ENCODE data around the gene PRRG1. TPM values are rescaled to one million over a fixed set of nuclear protein-coding genes. Genes with fewer than 3 reads are reported as not detected.

PRRG1 gene
- total RNA-seq, 1 experiment from 2014 or later = not detected

DNA sequence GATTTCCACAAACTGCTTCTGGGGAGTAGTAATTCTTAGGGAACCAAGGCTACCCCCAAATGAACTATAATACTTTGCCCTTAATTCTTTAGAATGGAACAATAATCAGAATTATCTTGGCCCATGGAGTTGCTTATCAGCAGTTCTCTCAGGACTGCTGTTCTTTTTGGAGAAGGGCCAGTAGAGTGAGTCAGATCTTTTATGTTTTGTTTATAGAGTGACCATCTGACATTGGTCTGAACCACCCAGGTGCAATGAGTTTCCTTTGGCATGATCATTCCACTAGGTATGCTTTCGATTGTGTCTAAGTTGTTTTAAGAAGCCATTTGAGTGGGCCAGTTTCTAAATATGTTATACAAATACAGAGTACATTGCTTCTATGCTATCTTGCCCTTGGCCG, 31.8 kb downstream of the PRRG1 start:
- H3K9me2 ChIP-seq (replicated peaks; ENCODE audit: insufficient read depth, low read length) = no peaks in the 10 kb centered on the region
- no peak overlapping the region for H3K4me2 ChIP-seq (ENCODE audit: low read depth, low read length, poor library complexity, severe bottlenecking)
- H3K4me3 ChIP-seq (ENCODE audit: low read length) = no peak overlapping the region
- H2AFZ ChIP-seq (ENCODE audit: low read length) = no peak overlapping the region
- no peak for DNase-seq
- H3K79me2 ChIP-seq (ENCODE audit: low read length) = no peaks in the 10 kb centered on the region
- no peak overlapping the region for H3K9ac ChIP-seq (ENCODE audit: low read length)
- H4K20me1 ChIP-seq (ENCODE audit: insufficient read depth, low read depth, low read length) = no peaks in the 10 kb centered on the region
- H3K27me3 ChIP-seq (ENCODE audit: low read length) = no peaks in the 10 kb centered on the region
- no peak overlapping the region for H3K27ac ChIP-seq (ENCODE audit: low read length)
- H3K9me3 ChIP-seq (ENCODE audit: low read length) = no peaks in the 10 kb centered on the region
- H3K36me3 ChIP-seq (ENCODE audit: insufficient read depth, low read length) = no peaks in the 10 kb centered on the region
- H3K4me1 ChIP-seq (ENCODE audit: low read length) = no peaks in the 10 kb centered on the region

DNA sequence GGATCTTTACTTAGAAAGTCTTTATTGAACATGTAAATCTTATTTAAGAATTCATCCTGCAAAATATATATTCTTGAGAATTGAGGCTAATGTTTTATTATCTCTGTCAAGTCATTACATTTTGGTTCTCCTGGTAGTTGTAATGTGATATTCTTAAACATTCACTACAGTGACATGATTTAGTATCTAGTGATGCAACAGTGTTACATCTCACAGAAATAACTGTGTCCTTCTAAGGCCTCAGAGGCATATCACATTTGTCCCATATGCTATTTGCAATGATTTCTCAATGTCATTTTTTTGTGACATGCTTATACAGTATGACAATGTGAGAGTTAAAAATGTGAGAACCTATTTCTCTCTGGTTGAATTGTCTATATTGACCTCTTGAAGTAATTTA, 34.1 kb downstream of the PRRG1 start:
- no peak overlapping the region for H2AFZ ChIP-seq (ENCODE audit: low read length)

GRCh38 chrX:37388413-37388812, 39.2 kb downstream of the PRRG1 start:
- no peaks in the 10 kb centered on the region for H3K27me3 ChIP-seq (ENCODE audit: low read length)
- no peak overlapping the region for H3K4me2 ChIP-seq (ENCODE audit: low read depth, low read length, poor library complexity, severe bottlenecking)
- no peaks in the 10 kb centered on the region for H4K20me1 ChIP-seq (ENCODE audit: insufficient read depth, low read depth, low read length)
- no peaks in the 10 kb centered on the region for H3K4me1 ChIP-seq (ENCODE audit: low read length)
- H3K27ac ChIP-seq (ENCODE audit: low read length) = no peak overlapping the region
- H3K79me2 ChIP-seq (ENCODE audit: low read length) = no peaks in the 10 kb centered on the region
- no peak overlapping the region for H3K9ac ChIP-seq (ENCODE audit: low read length)
- H2AFZ ChIP-seq (ENCODE audit: low read length) = no peak overlapping the region
- DNase-seq = no peak
- no peaks in the 10 kb centered on the region for H3K36me3 ChIP-seq (ENCODE audit: insufficient read depth, low read length)
- H3K4me3 ChIP-seq (ENCODE audit: low read length) = no peak overlapping the region
- H3K9me3 ChIP-seq (ENCODE audit: low read length) = no peaks in the 10 kb centered on the region
- H3K9me2 ChIP-seq (replicated peaks; ENCODE audit: insufficient read depth, low read length) = no peaks in the 10 kb centered on the region

More for the DNA sequence above, 34.1 kb downstream of the PRRG1 start:
- no peaks in the 10 kb centered on the region for H3K36me3 ChIP-seq (ENCODE audit: insufficient read depth, low read length)
- H3K9ac ChIP-seq (ENCODE audit: low read length) = no peak overlapping the region
- H3K27me3 ChIP-seq (ENCODE audit: low read length) = no peaks in the 10 kb centered on the region
- no peak overlapping the region for H3K27ac ChIP-seq (ENCODE audit: low read length)
- no peaks in the 10 kb centered on the region for H4K20me1 ChIP-seq (ENCODE audit: insufficient read depth, low read depth, low read length)
- H3K9me3 ChIP-seq (ENCODE audit: low read length) = no peaks in the 10 kb centered on the region
- no peak overlapping the region for H3K4me3 ChIP-seq (ENCODE audit: low read length)
- no peaks in the 10 kb centered on the region for H3K4me1 ChIP-seq (ENCODE audit: low read length)
- no peak overlapping the region for H3K4me2 ChIP-seq (ENCODE audit: low read depth, low read length, poor library complexity, severe bottlenecking)
- H3K79me2 ChIP-seq (ENCODE audit: low read length) = no peaks in the 10 kb centered on the region
- H3K9me2 ChIP-seq (replicated peaks; ENCODE audit: insufficient read depth, low read length) = no peaks in the 10 kb centered on the region
- no peak for DNase-seq

DNA sequence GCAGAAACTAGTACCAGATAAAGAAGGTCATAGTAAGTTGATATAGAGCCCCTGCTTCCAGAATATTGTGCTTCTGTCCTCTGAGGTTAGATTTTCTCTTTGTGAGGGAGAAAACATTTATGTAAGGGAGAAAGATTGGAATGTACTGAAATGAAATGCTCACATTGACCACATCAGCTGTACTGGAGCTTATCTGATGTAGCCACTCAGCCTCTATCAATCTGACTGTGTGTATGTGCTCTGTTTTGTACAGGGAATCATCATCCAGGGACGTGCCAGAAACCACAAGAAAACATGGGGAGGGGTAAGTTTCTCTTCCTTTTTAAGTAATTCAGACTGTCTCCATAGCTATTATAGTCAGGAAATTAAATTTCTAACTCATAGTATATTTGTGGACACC, 56.8 kb downstream of the PRRG1 start:
- DNase-seq = no peak
- H3K9me3 ChIP-seq (ENCODE audit: low read length) = no peaks in the 10 kb centered on the region
- H3K4me2 ChIP-seq (ENCODE audit: low read depth, low read length, poor library complexity, severe bottlenecking) = no peak overlapping the region
- no peaks in the 10 kb centered on the region for H3K4me1 ChIP-seq (ENCODE audit: low read length)
- H3K9ac ChIP-seq (ENCODE audit: low read length) = no peak overlapping the region
- H3K36me3 ChIP-seq (ENCODE audit: insufficient read depth, low read length) = no peaks in the 10 kb centered on the region
- no peaks in the 10 kb centered on the region for H4K20me1 ChIP-seq (ENCODE audit: insufficient read depth, low read depth, low read length)
- no peaks in the 10 kb centered on the region for H3K27me3 ChIP-seq (ENCODE audit: low read length)
- no peak overlapping the region for H3K4me3 ChIP-seq (ENCODE audit: low read length)
- no peak overlapping the region for H3K27ac ChIP-seq (ENCODE audit: low read length)
- H3K9me2 ChIP-seq (replicated peaks; ENCODE audit: insufficient read depth, low read length) = no peaks in the 10 kb centered on the region
- H2AFZ ChIP-seq (ENCODE audit: low read length) = no peak overlapping the region
- H3K79me2 ChIP-seq (ENCODE audit: low read length) = no peaks in the 10 kb centered on the region

GRCh38 chrX:37407736-37408135, 58.6 kb downstream of the PRRG1 start:
- Histone ChIP-seq H4K20me1 (ENCODE audit: insufficient read depth, low read depth, low read length) (no peaks in the 10 kb centered on the region), H3K9me3 (ENCODE audit: low read length) (no peaks in the 10 kb centered on the region), H3K36me3 (ENCODE audit: insufficient read depth, low read length) (no peaks in the 10 kb centered on the region), H3K4me3 (ENCODE audit: low read length) (no peak overlapping the region), H3K4me1 (ENCODE audit: low read length) (no peaks in the 10 kb centered on the region), H3K9ac (ENCODE audit: low read length) (no peak overlapping the region), H3K27me3 (ENCODE audit: low read length) (no peaks in the 10 kb centered on the region), H3K4me2 (ENCODE audit: low read depth, low read length, poor library complexity, severe bottlenecking) (no peak overlapping the region), H3K9me2 (replicated peaks; ENCODE audit: insufficient read depth, low read length) (no peaks in the 10 kb centered on the region), H3K79me2 (ENCODE audit: low read length) (no peaks in the 10 kb centered on the region), H3K27ac (ENCODE audit: low read length) (no peak overlapping the region), H2AFZ (ENCODE audit: low read length) (no peak overlapping the region)
- no peak for DNase-seq

- no peak overlapping the region for H3K4me2 ChIP-seq (ENCODE audit: low read depth, low read length, poor library complexity, severe bottlenecking)
- no peaks in the 10 kb centered on the region for H3K9me3 ChIP-seq (ENCODE audit: low read length)
- H4K20me1 ChIP-seq (ENCODE audit: insufficient read depth, low read depth, low read length) = no peaks in the 10 kb centered on the region
- no peak for DNase-seq
- no peaks in the 10 kb centered on the region for H3K9me2 ChIP-seq (replicated peaks; ENCODE audit: insufficient read depth, low read length)
- H3K36me3 ChIP-seq (ENCODE audit: insufficient read depth, low read length) = no peaks in the 10 kb centered on the region
- no peak overlapping the region for H3K4me3 ChIP-seq (ENCODE audit: low read length)
- no peak overlapping the region for H2AFZ ChIP-seq (ENCODE audit: low read length)
- no peak overlapping the region for H3K9ac ChIP-seq (ENCODE audit: low read length)
- no peaks in the 10 kb centered on the region for H3K4me1 ChIP-seq (ENCODE audit: low read length)
- H3K27ac ChIP-seq (ENCODE audit: low read length) = no peak overlapping the region
- H3K79me2 ChIP-seq (ENCODE audit: low read length) = no peaks in the 10 kb centered on the region
- H3K27me3 ChIP-seq (ENCODE audit: low read length) = no peaks in the 10 kb centered on the region
Measured at GRCh38 chrX:37409278-37409677, 60.1 kb downstream of the PRRG1 start.

DNA sequence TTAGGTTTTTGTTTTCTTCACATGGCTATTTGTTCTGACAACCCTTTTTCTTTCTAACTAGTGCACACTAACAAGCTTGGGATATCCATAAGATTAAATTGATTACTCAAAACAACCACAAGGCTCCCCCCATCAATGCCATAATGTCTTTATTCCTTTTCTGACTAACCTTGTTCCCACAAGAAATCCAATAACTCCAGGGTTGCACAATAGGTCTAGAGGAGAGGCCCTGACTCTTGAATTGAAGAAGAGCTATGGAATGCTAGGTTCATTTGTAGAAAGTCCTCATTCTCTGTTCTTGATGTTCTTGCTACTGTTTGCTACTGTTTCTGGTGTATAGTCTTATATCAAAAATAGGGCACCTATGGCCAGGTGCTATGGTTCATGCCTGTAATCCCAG, 71.0 kb downstream of the PRRG1 start:
- Histone ChIP-seq H3K4me1 (ENCODE audit: low read length) (no peaks in the 10 kb centered on the region), H3K4me3 (ENCODE audit: low read length) (no peak overlapping the region), H3K4me2 (ENCODE audit: low read depth, low read length, poor library complexity, severe bottlenecking) (no peak overlapping the region), H4K20me1 (ENCODE audit: insufficient read depth, low read depth, low read length) (no peaks in the 10 kb centered on the region), H3K36me3 (ENCODE audit: insufficient read depth, low read length) (no peaks in the 10 kb centered on the region), H2AFZ (ENCODE audit: low read length) (no peak overlapping the region), H3K9ac (ENCODE audit: low read length) (no peak overlapping the region), H3K27ac (ENCODE audit: low read length) (no peak overlapping the region), H3K9me3 (ENCODE audit: low read length) (no peaks in the 10 kb centered on the region), H3K79me2 (ENCODE audit: low read length) (no peaks in the 10 kb centered on the region), H3K9me2 (replicated peaks; ENCODE audit: insufficient read depth, low read length) (no peaks in the 10 kb centered on the region), H3K27me3 (ENCODE audit: low read length) (no peaks in the 10 kb centered on the region)
- no peak for DNase-seq

GRCh38 chrX:37420756-37421155, 71.6 kb downstream of the PRRG1 start:
- H3K9me3 ChIP-seq (ENCODE audit: low read length) = no peaks in the 10 kb centered on the region
- H3K36me3 ChIP-seq (ENCODE audit: insufficient read depth, low read length) = no peaks in the 10 kb centered on the region
- no peaks in the 10 kb centered on the region for H3K9me2 ChIP-seq (replicated peaks; ENCODE audit: insufficient read depth, low read length)
- no peak overlapping the region for H3K4me2 ChIP-seq (ENCODE audit: low read depth, low read length, poor library complexity, severe bottlenecking)
- no peak overlapping the region for H3K27ac ChIP-seq (ENCODE audit: low read length)
- no peaks in the 10 kb centered on the region for H3K79me2 ChIP-seq (ENCODE audit: low read length)
- no peaks in the 10 kb centered on the region for H3K4me1 ChIP-seq (ENCODE audit: low read length)
- DNase-seq = no peak
- no peak overlapping the region for H3K9ac ChIP-seq (ENCODE audit: low read length)
- no peak overlapping the region for H2AFZ ChIP-seq (ENCODE audit: low read length)
- H4K20me1 ChIP-seq (ENCODE audit: insufficient read depth, low read depth, low read length) = no peaks in the 10 kb centered on the region
- H3K27me3 ChIP-seq (ENCODE audit: low read length) = no peaks in the 10 kb centered on the region
- H3K4me3 ChIP-seq (ENCODE audit: low read length) = no peak overlapping the region

DNA sequence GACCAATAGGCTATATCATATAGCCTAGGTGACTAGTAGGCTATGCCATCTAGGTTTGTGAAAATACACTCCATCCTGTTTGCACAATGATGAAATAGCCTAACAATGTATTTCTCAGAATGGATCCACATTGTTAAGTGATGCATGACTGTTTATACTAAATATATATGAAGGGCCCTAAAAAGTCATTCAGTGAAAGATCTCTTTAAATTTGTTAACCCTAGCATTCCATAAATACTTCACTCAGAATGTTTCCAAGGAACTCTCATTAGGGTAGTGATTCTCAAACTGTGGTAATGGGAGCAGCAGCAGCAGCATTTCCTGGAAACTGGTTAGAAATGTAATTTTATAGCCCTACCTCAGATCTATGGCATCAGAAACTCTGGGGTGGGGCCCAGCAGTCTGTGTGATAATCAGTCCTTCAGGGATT, 74.9 kb downstream of the PRRG1 start:
- no peak overlapping the region for H3K27ac ChIP-seq (ENCODE audit: low read length)
- no peak for DNase-seq
- H3K9ac ChIP-seq (ENCODE audit: low read length) = no peak overlapping the region
- H3K9me3 ChIP-seq (ENCODE audit: low read length) = no peaks in the 10 kb centered on the region
- no peaks in the 10 kb centered on the region for H3K4me1 ChIP-seq (ENCODE audit: low read length)
- no peaks in the 10 kb centered on the region for H3K36me3 ChIP-seq (ENCODE audit: insufficient read depth, low read length)
- no peaks in the 10 kb centered on the region for H3K79me2 ChIP-seq (ENCODE audit: low read length)
- no peak overlapping the region for H2AFZ ChIP-seq (ENCODE audit: low read length)
- H3K9me2 ChIP-seq (replicated peaks; ENCODE audit: insufficient read depth, low read length) = no peaks in the 10 kb centered on the region
- H4K20me1 ChIP-seq (ENCODE audit: insufficient read depth, low read depth, low read length) = no peaks in the 10 kb centered on the region
- H3K4me3 ChIP-seq (ENCODE audit: low read length) = no peak overlapping the region
- no peaks in the 10 kb centered on the region for H3K27me3 ChIP-seq (ENCODE audit: low read length)
- H3K4me2 ChIP-seq (ENCODE audit: low read depth, low read length, poor library complexity, severe bottlenecking) = no peak overlapping the region
